Ovary (tissue), 3 donors: ENCODE data around the gene MTURN.

Experiments
- EP300 ChIP-seq: sonication (generic); formaldehyde crosslinking; IDR thresholded peaks from one replicate; pipeline ENCODE4 v1.6.1; 2017; ENCODE audit warnings: antibody characterized with exemption
- POLR2A ChIP-seq: fragments of 450-650 bp; IDR thresholded peaks from one replicate; pipeline ENCODE4 v1.6.1; 2017; ENCODE audit warnings: antibody characterized with exemption, mild to moderate bottlenecking, moderate library complexity
- TF ChIP-seq, protein P1 (sequence below), 3 donors: fragments of 450-650 bp in 2 of 3; fragments of 200-600 bp in 1 of 3; IDR thresholded peaks; one replicate each; pipeline versions ENCODE4 v1.5.1 to v1.8.0; 2016 to 2022; ENCODE audit warnings: antibody characterized with exemption in 3 of 3, mild to moderate bottlenecking in 1 of 3
- donor health status: DM: no; HTN: no; CAD: no.

DNA sequence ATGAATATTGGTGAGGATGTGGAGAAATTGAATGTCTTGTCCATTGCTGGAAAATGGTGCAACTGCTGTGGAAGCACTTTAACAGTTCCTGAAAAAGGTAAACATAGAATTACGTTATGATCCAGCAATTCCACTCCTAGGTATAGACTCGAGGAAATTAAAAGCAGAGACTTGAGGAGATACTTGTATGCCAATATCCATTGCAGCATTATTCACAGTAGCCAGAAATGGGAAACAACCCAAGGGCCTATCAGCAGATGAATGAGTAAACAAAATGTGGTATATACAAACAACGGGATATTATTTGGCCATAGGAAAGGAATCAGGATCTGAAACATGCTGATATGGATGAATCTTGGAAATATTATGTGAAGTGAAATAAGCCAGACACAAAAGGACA lies 32.5 kb upstream of the MTURN start:
- TF ChIP-seq EP300 (no peak), POLR2A (no peak)
- TF ChIP-seq, protein P1, sequence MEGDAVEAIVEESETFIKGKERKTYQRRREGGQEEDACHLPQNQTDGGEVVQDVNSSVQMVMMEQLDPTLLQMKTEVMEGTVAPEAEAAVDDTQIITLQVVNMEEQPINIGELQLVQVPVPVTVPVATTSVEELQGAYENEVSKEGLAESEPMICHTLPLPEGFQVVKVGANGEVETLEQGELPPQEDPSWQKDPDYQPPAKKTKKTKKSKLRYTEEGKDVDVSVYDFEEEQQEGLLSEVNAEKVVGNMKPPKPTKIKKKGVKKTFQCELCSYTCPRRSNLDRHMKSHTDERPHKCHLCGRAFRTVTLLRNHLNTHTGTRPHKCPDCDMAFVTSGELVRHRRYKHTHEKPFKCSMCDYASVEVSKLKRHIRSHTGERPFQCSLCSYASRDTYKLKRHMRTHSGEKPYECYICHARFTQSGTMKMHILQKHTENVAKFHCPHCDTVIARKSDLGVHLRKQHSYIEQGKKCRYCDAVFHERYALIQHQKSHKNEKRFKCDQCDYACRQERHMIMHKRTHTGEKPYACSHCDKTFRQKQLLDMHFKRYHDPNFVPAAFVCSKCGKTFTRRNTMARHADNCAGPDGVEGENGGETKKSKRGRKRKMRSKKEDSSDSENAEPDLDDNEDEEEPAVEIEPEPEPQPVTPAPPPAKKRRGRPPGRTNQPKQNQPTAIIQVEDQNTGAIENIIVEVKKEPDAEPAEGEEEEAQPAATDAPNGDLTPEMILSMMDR (IDR thresholded peaks at IDR 0.05): no peak
